Measurements from ENCODE around the gene HMSD.

HMSD gene

DNA sequence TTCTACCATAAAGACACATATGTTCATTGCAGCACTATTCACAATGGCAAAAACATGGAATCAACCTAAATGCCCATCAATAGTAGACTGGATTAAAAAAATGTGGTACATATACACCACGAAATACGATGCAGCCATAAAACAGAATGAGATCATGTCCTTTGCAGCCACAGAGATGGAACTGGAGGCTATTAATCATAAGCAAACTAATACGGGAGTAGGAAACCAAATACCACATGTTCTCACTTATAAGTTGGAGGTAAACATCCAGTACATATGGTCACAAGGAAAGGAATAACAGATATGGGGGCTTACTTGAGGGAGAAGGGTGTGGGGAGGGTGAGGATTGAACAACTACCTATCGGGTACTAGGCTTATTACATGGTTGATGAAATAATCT is 7.7 kb downstream of the HMSD start:
- DNase-seq (ENCODE audit: low spot score): no peak

DNA sequence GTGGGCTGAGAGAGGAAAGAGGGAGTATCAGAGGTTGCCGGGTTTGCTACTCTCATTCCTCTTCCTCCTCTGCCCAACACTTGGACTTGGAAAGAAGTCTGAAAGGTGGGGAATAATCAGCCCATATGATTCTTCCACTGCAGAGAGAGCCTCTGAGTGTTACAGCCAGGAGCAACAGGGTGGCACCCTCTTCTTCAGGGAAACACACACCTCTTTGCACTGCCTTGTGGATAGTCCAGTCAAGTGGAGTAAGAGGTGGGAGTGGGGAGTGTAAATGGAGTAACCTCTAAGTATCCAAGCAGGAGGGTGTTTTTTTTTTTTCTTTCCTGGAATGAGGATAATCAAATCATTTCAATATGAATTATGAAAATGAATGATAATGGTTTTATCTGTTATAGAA is 11.8 kb downstream of the HMSD start:
- DNase-seq (ENCODE audit: low spot score): no peak

DNA sequence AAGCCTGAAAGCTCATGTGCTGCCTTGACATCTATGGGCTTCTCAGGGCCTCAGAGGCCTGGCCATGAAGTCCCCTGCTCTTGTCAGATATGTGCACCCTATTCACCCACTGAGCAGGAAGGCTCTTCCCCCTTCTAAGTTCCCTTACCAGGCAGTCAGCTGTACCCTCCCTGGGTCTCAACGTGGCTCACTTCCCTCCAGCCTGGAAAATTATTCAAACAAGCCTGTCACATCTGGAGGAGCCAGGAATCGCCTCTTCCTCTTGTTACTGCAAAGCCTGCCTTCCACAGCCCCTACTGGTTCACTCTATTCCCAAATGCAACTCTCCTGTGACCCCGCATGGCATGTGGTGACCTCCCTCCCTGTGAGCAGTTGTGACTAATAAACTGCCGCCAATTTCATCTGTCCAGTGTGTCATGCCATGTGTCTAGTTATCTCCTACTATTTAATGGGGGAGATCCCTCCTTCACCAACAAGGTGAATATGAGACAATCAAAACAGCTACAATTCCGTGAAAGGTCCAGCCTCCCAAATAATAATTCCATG is 12.4 kb downstream of the HMSD start:
- DNase-seq (ENCODE audit: low spot score): no peak

DNA sequence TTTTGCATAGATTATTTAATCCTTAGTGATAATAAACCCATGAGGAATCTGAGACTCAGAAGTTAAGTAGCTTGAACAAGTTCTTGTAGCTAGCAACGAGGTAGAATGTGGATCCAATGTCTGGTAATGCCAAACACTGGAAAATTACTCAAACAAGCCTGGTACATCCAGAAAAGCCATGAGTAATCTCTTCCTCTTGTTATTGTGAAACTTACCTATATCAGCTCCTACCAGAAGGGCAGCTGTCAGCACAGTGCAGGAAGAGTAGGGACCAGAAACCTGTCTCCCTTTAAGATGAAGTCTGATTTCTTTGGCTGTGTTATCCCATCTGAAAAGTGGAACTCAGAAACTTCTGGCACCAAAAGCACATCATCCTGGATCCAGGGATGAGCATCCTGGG is 13.0 kb downstream of the HMSD start:
- no peak for DNase-seq (ENCODE audit: low spot score)

DNA sequence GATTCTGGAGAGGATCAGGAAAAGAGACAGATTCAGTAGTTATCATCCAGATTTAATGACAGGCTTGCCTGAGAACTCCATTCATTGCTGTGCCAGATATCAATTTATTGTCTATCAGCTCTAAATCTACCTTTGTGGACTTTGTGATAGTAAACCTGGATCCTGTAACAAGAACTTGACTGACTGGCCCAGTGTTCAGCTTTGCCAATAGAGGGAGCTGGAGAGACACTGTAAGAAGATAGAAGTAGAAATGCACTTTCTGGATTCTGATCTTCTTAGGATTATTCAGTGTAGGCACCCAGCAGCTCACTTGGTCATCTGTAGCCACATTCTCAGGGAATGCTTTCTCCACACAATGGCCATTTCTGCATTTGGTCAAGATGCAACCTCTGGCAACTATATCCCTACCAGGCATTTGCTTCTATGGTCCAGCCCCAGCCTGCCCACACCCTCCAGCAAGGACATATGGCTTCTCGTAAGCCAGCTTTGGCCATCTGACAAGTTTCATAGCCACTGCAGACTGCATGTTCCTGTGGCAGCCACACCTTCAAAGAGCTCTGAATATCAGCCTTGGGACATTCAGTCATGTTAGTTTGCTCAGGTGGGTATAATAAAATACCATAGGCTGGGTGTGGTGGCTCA is 14.6 kb downstream of the HMSD start:
- peak; percentile 82 for DNase-seq (ENCODE audit: low spot score)

- DNase-seq (ENCODE audit: low spot score): no peak
These were observed 15.8 kb downstream of the HMSD start for GRCh38 chr18:63964908-63965307.

DNA sequence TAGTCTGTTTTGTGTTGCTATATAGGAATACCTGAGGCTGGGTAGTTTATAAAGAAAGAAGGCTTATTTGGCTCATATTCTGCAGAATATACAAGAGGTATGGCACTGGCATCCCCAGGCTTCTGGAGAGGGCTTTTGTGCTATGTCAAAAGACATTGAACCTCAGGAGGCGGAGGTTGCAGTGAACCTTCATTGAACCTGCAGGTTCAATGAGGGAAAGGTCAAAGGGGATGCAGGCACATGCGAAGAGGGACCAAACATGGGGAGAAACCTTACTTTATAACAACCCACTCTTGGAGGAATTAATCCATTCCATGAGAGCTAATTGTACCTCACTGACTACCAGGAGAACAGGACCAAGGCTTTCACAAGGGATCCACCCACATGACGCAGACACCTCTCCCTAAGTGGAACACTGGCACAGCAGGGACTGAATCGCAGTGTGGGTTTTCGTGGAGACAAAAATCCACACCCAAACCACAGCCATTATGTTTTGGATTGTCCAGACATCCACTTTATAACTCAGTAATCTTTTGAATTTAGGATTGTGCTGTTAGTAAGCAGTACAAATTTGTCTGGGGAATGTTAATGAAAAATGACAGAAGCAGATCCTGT is 16.7 kb downstream of the HMSD start:
- DNase-seq (ENCODE audit: low spot score): no peak

DNA sequence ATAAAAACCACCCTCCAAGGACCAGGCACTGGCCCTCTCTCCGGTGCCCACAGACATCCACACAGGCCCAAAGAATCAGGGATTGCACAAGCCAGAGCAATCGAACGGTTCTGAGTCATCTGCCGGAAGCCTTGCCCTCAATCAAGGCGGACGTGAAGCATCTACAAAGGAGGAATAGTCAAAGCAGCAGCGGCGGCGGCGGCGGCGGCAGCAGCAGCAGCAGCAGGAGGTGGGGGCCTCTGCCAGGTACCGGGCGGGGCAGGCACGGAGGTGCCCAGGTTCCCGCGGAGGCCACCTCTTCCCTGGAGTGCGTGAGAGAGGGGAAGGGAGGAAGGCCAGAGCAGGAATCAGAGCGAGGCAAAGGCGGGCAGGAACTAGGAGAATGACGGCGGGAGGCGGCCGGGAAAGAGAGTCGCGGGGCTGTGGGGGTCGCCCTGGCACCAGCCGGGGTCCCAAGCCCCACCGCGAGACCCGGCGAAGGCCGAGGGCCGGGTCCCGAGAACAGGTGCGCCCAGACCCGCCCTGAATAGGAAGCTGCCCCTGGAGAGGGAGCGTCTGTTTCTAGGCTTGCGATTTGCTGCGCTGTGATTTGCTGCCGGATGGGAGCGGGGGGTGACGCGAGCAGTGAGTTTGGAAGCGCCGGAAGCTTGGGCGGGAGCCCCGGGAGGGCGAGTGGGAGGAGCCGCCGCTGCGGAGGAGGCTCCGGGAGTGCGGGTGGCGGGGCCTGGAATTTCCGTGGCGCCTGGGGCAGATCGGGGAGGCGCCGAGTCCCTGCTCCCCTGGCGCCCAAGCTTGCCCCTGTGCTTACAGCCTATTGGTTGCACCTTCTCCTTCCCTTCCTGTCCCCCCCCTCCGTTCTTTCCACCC is 21.1 kb downstream of the HMSD start, which contains the start of gene SERPINB8:
Gene SERPINB8 (plus strand): TSS at position 140 of the 867 bp plus-strand sequence. CDS start 8,228 bp downstream, outside the sequence.
- DNase-seq (ENCODE audit: low spot score): peak; percentile 97

GRCh38 chr18:63970809-63971205 is 21.7 kb downstream of the HMSD start:
- peak; percentile 33 for DNase-seq (ENCODE audit: low spot score)

GRCh38 chr18:63971320-63972001 is 22.4 kb downstream of the HMSD start:
- no peak for DNase-seq (ENCODE audit: low spot score)

GRCh38 chr18:63972002-63972376 is 22.9 kb downstream of the HMSD start:
- DNase-seq (ENCODE audit: low spot score): no peak

- DNase-seq (ENCODE audit: low spot score): peak; percentile 41
These were observed 25.9 kb downstream of the HMSD start for GRCh38 chr18:63974991-63975390.

GRCh38 chr18:63975628-63976027 is 26.5 kb downstream of the HMSD start:
- DNase-seq (ENCODE audit: low spot score): peak; percentile 41

DNA sequence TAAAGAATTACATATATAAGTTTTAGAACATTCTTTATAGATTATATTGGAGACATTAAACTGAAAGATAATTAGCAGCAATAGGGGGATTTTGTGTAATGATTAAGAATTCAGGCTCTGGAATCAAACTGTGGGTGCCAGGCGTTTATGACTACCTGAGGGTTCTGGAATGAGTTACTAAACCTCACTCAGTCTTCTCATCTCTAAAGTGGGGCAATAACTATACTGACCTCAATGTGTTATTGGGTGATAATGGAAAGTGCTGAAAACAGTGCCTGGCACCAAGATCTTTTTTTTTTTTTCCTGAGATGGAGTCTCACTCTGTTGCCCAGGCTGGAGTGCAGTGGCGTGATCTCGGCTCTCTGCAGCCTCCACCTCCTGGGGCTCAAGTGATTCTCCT is 27.9 kb downstream of the HMSD start:
- DNase-seq (ENCODE audit: low spot score): no peak

DNA sequence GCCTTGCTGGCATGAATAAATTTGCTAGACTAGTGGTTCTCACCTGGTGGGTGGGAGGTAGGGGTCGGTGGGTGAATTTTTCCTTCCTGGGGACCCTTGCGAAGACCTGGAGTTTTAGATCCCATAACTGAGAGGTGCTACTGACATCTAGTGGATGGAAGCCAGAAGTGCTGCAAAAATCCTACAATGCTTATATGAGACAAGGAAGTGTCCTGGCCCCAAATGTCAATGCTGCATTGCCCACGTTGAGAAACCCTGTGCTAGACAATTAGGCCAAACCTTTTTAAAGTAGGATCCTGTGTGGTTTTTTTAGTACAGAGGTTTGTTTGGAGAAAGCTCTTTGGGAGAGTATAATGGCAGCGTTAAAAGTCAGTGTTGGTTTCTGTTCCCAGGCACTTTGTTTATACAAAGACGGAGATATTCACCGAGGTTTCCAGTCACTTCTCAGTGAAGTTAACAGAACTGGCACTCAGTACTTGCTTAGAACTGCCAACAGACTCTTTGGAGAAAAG is 30.4 kb downstream of the HMSD start:
- peak; percentile 87 for DNase-seq (ENCODE audit: low spot score)

GRCh38 chr18:63980027-63980426 is 30.9 kb downstream of the HMSD start:
- no peak for DNase-seq (ENCODE audit: low spot score)

GRCh38 chr18:63980896-63981460 is 31.9 kb downstream of the HMSD start:
- peak; percentile 20 for DNase-seq (ENCODE audit: low spot score)

DNA sequence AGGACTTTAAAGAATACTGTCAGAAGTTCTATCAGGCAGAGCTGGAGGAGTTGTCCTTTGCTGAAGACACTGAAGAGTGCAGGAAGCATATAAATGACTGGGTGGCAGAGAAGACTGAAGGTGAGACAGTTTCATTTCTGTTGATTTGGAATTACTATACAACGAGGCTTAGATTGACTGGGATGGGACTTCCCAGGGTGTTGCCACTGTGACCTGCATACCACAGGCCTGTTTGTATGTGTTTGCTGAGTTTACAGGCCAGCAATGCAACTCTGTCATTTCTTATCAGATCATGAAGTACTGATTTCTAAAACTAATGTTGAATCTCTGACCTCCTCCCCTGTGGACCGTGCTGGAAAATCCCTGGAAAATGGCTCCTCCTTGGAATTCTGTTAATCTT is 32.6 kb downstream of the HMSD start:
- no peak for DNase-seq (ENCODE audit: low spot score)

- DNase-seq (ENCODE audit: low spot score): no peak
These were observed 33.3 kb downstream of the HMSD start for GRCh38 chr18:63982361-63982760.

GRCh38 chr18:63986885-63987284 is 37.8 kb downstream of the HMSD start:
- DNase-seq (ENCODE audit: low spot score): no peak

DNA sequence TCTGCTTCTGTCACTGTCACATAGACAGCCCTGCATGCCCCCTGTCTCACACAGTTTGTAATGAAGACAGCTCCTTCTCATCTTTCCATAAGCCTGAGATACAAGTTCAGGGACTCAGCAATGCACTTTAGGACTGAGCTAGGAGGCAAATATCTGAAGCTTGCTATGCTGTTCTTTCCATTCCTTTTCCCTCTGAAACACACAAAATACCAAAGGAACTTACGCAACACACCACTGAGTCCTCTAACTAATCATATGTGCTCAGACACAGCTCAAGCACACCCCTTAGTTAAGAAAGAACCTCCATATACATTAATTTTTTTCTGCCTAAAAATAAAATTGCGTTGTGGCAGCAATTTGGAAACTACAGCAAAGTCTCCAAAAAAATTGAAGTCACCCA is 38.6 kb downstream of the HMSD start:
- no peak for DNase-seq (ENCODE audit: low spot score)

DNA sequence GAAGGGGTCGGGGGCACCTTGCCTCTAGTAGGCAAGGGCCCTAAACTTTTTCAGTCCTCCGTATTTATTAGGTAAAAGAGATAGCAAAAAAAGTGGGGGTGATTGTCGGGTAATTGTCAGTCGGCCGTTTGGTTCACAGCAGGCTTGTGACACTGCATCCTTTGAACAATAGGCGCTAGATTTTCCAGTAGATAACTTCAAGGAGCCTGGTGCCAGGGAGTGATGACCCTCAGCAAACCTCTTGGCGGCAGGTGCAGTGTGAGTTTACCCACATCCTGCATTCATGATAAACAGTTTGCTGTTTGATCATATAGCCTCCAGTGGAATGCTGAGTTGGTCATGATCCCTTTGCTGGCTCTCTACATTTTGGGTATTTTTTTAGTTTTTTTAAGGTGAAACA is 43.6 kb downstream of the HMSD start:
- no peak for DNase-seq (ENCODE audit: low spot score)
